Effector memory CD8-positive, alpha-beta T cell (primary cell): ENCODE results near the gene AGMO.
"Not testable (repeated sequence)": the region's sequence is repeated elsewhere in the genome, so short reads cannot be mapped to it uniquely, and the experiment has no call there.

Source experiments
- ATAC-seq: fragments of 150-1000 bp; cut with Tn5 transposase; replicated peaks from 2 replicates; pipeline ENCODE4 v1.10.0; 2021; ENCODE audit warnings: mild to moderate bottlenecking, moderate library complexity
- DNase-seq, 3 experiments: peaks; one replicate each; pipeline ENCODE4 v3.0.0; 2021
- H3K27ac Mint-ChIP-seq, 2 donors: one replicate each; pipeline ENCODE4 v1.8.0; 2022; ENCODE audit warnings: mild to moderate bottlenecking in 2 of 2, mixed read lengths in 2 of 2, moderate library complexity in 2 of 2
- H3K27me3 Mint-ChIP-seq, 2 donors: one replicate each; pipeline ENCODE4 v1.8.0; 2022; ENCODE audit warnings: mixed read lengths in 2 of 2
- H3K36me3 Mint-ChIP-seq: one replicate; pipeline ENCODE4 v1.8.0; 2022; ENCODE audit warnings: mild to moderate bottlenecking, moderate library complexity, mixed read lengths; ENCODE audit not compliant: insufficient read depth
- H3K4me1 Mint-ChIP-seq, 2 donors: one replicate each; pipeline ENCODE4 v1.8.0; 2022; ENCODE audit warnings: low read depth in 2 of 2, mixed read lengths in 2 of 2
- H3K4me3 Mint-ChIP-seq, 2 donors: one replicate each; pipeline ENCODE4 v1.8.0; 2022; ENCODE audit warnings: mild to moderate bottlenecking in 2 of 2, mixed read lengths in 2 of 2, moderate library complexity in 2 of 2
- H3K9me3 Mint-ChIP-seq, 2 donors: one replicate each; pipeline ENCODE4 v1.8.0; 2022; ENCODE audit warnings: mixed read lengths in 2 of 2

Gene AGMO

GRCh38 chr7:15323550-15323949, 238.3 kb downstream of the AGMO start:
- Mint-ChIP-seq H3K27ac (no peak overlapping the region), H3K9me3 (peaks cover 0 to 2% of the 10 kb centered on the region in 2 donors), H3K4me3 (no peak overlapping the region), H3K27me3 (no peaks in the 10 kb centered on the region), H3K36me3 (no peaks in the 10 kb centered on the region), H3K4me1 (no peaks in the 10 kb centered on the region)
- DNase-seq (no peak), ATAC-seq (no peak)

- no peak for ATAC-seq
- H3K27me3 Mint-ChIP-seq = no peaks in the 10 kb centered on the region
- H3K27ac Mint-ChIP-seq = no peak overlapping the region
- H3K4me1 Mint-ChIP-seq = no peaks in the 10 kb centered on the region
- H3K36me3 Mint-ChIP-seq = no peaks in the 10 kb centered on the region
- DNase-seq = no peak
- peaks cover 0 to 4% of the 10 kb centered on the region in 2 donors for H3K9me3 Mint-ChIP-seq
- no peak overlapping the region for H3K4me3 Mint-ChIP-seq
Measured at GRCh38 chr7:15317215-15317614, 244.6 kb downstream of the AGMO start.

- peaks cover 0 to 7% of the 10 kb centered on the region in 2 donors for H3K9me3 Mint-ChIP-seq
- no peaks in the 10 kb centered on the region for H3K27me3 Mint-ChIP-seq
- ATAC-seq (no peak), DNase-seq (no peak)
- H3K4me3 Mint-ChIP-seq = no peak overlapping the region
- no peaks in the 10 kb centered on the region for H3K4me1 Mint-ChIP-seq
- no peak overlapping the region for H3K27ac Mint-ChIP-seq
- no peaks in the 10 kb centered on the region for H3K36me3 Mint-ChIP-seq
Measured at GRCh38 chr7:15315678-15316077, 246.1 kb downstream of the AGMO start.

- Mint-ChIP-seq H3K27me3 (no peaks in the 10 kb centered on the region), H3K36me3 (no peaks in the 10 kb centered on the region), H3K4me1 (no peaks in the 10 kb centered on the region), H3K27ac (no peak overlapping the region), H3K9me3 (peaks cover 0 to 7% of the 10 kb centered on the region in 2 donors), H3K4me3 (no peak overlapping the region)
- ATAC-seq = no peak
- no peak for DNase-seq
Measured at GRCh38 chr7:15314922-15315321, 246.9 kb downstream of the AGMO start.

- ATAC-seq (no peak), DNase-seq (no peak)
- Mint-ChIP-seq H3K36me3 (no peaks in the 10 kb centered on the region), H3K27ac (no peak overlapping the region), H3K27me3 (no peaks in the 10 kb centered on the region), H3K9me3 (peaks cover 0 to 7% of the 10 kb centered on the region in 2 donors), H3K4me1 (no peaks in the 10 kb centered on the region), H3K4me3 (no peak overlapping the region)
Measured at GRCh38 chr7:15313361-15313760, 248.5 kb downstream of the AGMO start.

- no peaks in the 10 kb centered on the region for H3K36me3 Mint-ChIP-seq
- H3K9me3 Mint-ChIP-seq = peaks cover 0 to 9% of the 10 kb centered on the region in 2 donors
- no peak overlapping the region for H3K4me3 Mint-ChIP-seq
- H3K27ac Mint-ChIP-seq = no peak overlapping the region
- ATAC-seq = no peak
- H3K27me3 Mint-ChIP-seq = no peaks in the 10 kb centered on the region
- DNase-seq = no peak
- no peaks in the 10 kb centered on the region for H3K4me1 Mint-ChIP-seq
Measured at GRCh38 chr7:15309872-15310271, 251.9 kb downstream of the AGMO start.

- H3K27ac Mint-ChIP-seq = no peak overlapping the region
- H3K27me3 Mint-ChIP-seq = no peaks in the 10 kb centered on the region
- DNase-seq (no peak), ATAC-seq (no peak)
- no peak overlapping the region for H3K4me3 Mint-ChIP-seq
- no peaks in the 10 kb centered on the region for H3K36me3 Mint-ChIP-seq
- H3K4me1 Mint-ChIP-seq = no peaks in the 10 kb centered on the region
- H3K9me3 Mint-ChIP-seq = peaks cover 0 to 5% of the 10 kb centered on the region in 2 donors
Measured at GRCh38 chr7:15308821-15309220, 253.0 kb downstream of the AGMO start.

- no peaks in the 10 kb centered on the region for H3K36me3 Mint-ChIP-seq
- H3K27me3 Mint-ChIP-seq = no peaks in the 10 kb centered on the region
- DNase-seq (no peak), ATAC-seq (no peak)
- peaks cover 0 to 4% of the 10 kb centered on the region in 2 donors for H3K9me3 Mint-ChIP-seq
- no peaks in the 10 kb centered on the region for H3K4me1 Mint-ChIP-seq
- no peak overlapping the region for H3K4me3 Mint-ChIP-seq
- no peak overlapping the region for H3K27ac Mint-ChIP-seq
Measured at GRCh38 chr7:15306296-15306695, 255.5 kb downstream of the AGMO start.

GRCh38 chr7:15305002-15305600, 256.7 kb downstream of the AGMO start:
- Mint-ChIP-seq H3K9me3 (peaks cover 0 to 3% of the 10 kb centered on the region in 2 donors), H3K4me1 (no peaks in the 10 kb centered on the region), H3K36me3 (no peaks in the 10 kb centered on the region), H3K4me3 (no peak overlapping the region), H3K27ac (no peak overlapping the region), H3K27me3 (no peaks in the 10 kb centered on the region)
- no peak for ATAC-seq
- DNase-seq = no peak

- Mint-ChIP-seq H3K9me3 (peaks cover 0 to 5% of the 10 kb centered on the region in 2 donors), H3K4me3 (no peak overlapping the region), H3K36me3 (no peaks in the 10 kb centered on the region), H3K27me3 (no peaks in the 10 kb centered on the region), H3K27ac (no peak overlapping the region), H3K4me1 (no peaks in the 10 kb centered on the region)
- DNase-seq (no peak), ATAC-seq (no peak)
Measured at GRCh38 chr7:15303357-15303756, 258.5 kb downstream of the AGMO start.

GRCh38 chr7:15300986-15301385, 260.8 kb downstream of the AGMO start:
- not testable (repeated sequence) for DNase-seq, H3K27me3 Mint-ChIP-seq, H3K9me3 Mint-ChIP-seq, H3K27ac Mint-ChIP-seq, H3K4me1 Mint-ChIP-seq, H3K4me3 Mint-ChIP-seq, ATAC-seq, H3K36me3 Mint-ChIP-seq

GRCh38 chr7:15292138-15292537, 269.7 kb downstream of the AGMO start:
- DNase-seq (no peak), ATAC-seq (no peak)
- H3K4me1 Mint-ChIP-seq = no peaks in the 10 kb centered on the region
- H3K4me3 Mint-ChIP-seq = no peak overlapping the region
- no peak overlapping the region for H3K27ac Mint-ChIP-seq
- no peaks in the 10 kb centered on the region for H3K36me3 Mint-ChIP-seq
- peaks cover 5 to 10% of the 10 kb centered on the region in 2 donors for H3K9me3 Mint-ChIP-seq
- no peaks in the 10 kb centered on the region for H3K27me3 Mint-ChIP-seq

- Mint-ChIP-seq H3K27ac (no peak overlapping the region), H3K36me3 (no peaks in the 10 kb centered on the region), H3K27me3 (no peaks in the 10 kb centered on the region), H3K4me3 (no peak overlapping the region), H3K4me1 (no peaks in the 10 kb centered on the region), H3K9me3 (peaks cover under 1 to 11% of the 10 kb centered on the region in 2 donors)
- DNase-seq = no peak
- no peak for ATAC-seq
Measured at GRCh38 chr7:15291699-15292098, 270.1 kb downstream of the AGMO start.

GRCh38 chr7:15288741-15289140, 273.1 kb downstream of the AGMO start:
- H3K4me1 Mint-ChIP-seq = no peaks in the 10 kb centered on the region
- H3K27me3 Mint-ChIP-seq = no peaks in the 10 kb centered on the region
- no peak overlapping the region for H3K27ac Mint-ChIP-seq
- ATAC-seq (no peak), DNase-seq (no peak)
- no peak overlapping the region for H3K4me3 Mint-ChIP-seq
- H3K36me3 Mint-ChIP-seq = no peaks in the 10 kb centered on the region
- peaks cover 11 to 18% of the 10 kb centered on the region in 2 donors for H3K9me3 Mint-ChIP-seq

GRCh38 chr7:15284396-15284795, 277.4 kb downstream of the AGMO start:
- no peak overlapping the region for H3K4me3 Mint-ChIP-seq
- no peaks in the 10 kb centered on the region for H3K4me1 Mint-ChIP-seq
- no peaks in the 10 kb centered on the region for H3K27me3 Mint-ChIP-seq
- ATAC-seq = no peak
- no peak overlapping the region for H3K27ac Mint-ChIP-seq
- H3K9me3 Mint-ChIP-seq = peaks cover 2 to 35% of the 10 kb centered on the region in 2 donors
- no peak for DNase-seq
- H3K36me3 Mint-ChIP-seq = no peaks in the 10 kb centered on the region
